Uterine smooth muscle cell (primary cell): ENCODE measurements around the gene MDFIC. TPM values are rescaled to one million over a fixed set of nuclear protein-coding genes. Genes with fewer than 3 reads are reported as not detected.

Source experiments
- total RNA-seq: library from RNA; depleted of rRNA; stranded (reverse); fragments of >200 nt; gene quantifications from 2 replicates; pipeline ENCODE4 v1.2.3, GENCODE V29; 2014

Gene MDFIC
- 56.2 and 120 TPM in 2 replicates for total RNA-seq

GRCh38 chr7:114922026-114922651, at the start of gene MDFIC:
TSS of gene MDFIC (plus strand) at chr7:114922094. CDS start at chr7:114923034, 940 bp downstream.

